Posterior cingulate gyrus (tissue), 11 donors: ENCODE measurements around the gene RPL18A.

Source experiments
- DNase-seq, 10 donors: peaks; one replicate each; pipeline versions ENCODE4 v3.0.0 to v3.0.0-alpha.2; 2020 to 2021; ENCODE audit warnings: mixed read lengths in 3 of 10
- intact Hi-C: fragments of 100-400 bp; cut with DNase I; formaldehyde crosslinking; loops from one replicate; pipeline ENCODE4 v1.15.1; 2023

Gene RPL18A

DNA sequence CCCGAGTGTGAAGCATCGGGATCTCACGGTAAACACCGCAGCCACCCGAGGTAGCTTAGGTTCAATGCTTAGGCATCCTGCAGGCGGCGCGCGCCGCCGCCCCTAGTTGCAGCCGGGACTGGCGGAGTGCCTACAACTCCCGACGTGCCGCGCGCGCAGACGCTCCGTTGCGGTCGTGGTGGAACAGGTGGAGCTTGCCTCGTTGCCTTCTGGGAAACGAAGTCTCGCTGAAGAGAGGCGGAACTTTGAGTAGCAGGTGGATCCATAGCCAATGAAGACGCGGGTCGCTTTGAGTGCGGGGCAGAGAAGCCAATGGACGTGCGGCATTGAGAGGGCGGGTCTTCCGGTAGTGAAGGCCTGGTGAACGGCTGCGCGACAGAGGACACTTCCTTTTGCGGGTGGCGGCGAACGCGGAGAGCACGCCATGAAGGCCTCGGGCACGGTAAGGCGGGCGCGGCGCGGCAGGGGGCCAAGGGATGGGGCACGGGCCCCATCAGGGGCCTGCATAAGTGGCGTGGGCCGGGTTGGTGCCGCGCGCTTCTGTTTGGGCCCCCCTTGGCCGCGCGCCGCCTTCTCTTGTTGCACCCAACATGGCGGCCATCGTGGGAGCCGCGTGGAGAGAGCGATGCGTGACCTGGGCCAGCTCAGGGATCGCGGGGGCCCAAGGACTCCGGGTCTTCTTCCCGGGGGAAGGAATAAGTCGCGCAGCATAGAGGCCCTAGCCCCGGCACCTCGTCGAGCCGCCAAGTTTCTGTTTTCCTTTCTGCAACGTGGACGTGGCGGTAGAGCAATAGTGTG lies at the start of gene RPL18A:
RPL18A (plus strand) TSS at position 378 of the 798 bp plus-strand sequence; CDS start at position 425, 47 bp downstream.
- intact Hi-C loops, result loop anchor here (1.0 to 10.0 kb wide), 4 partner anchors 73 to 405 kb away; no protein-coding TSS in a partner anchor
- DNase-seq, result peak; percentile 99 to 100 (median 100)

DNA sequence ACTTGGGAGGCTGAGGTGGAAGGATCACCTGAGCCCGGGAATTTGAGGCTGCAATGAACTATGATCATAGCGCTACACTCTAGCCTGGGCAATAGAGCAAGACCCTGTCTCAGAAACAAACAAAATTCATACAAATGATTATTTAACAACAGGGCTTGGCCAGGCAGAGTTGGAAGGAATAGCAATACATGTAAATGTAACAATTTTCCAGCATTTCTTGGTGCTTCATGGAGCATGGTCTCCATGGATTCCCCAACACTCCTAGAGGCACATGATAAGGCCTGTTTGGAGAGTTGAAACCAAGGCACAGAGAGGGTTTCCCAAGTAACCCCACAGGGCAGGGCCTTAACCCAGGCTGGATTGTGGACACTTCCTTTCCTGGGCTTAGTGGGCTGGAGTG lies 48.6 kb upstream of the RPL18A start:
- intact Hi-C loops, result no loop called here
- no peak for DNase-seq

- DNase-seq, result no peak
- intact Hi-C loops, result no loop called here
Observed at GRCh38 chr19:17811681-17812080, 48.0 kb upstream of the RPL18A start.

DNA sequence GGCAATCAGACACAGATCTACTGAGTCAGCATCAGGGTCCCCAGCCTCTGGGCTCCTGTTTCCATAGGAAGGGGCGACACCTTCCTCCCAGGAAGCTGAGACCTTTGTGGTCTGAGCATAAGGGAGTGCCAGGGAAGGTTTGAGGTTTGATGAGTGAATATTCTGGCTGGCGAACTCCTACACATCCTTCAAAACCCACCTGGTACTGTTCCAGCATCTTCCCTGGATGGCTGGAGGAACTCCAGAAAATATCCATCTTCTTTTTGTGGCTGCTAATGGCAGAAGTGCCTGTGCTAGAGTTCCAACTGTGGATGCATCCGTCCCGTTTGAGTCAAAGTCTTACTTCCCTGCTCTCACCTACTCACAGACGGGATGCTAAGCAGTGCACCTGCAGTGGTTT lies 47.6 kb upstream of the RPL18A start:
- intact Hi-C loops, result no loop called here
- no peak for DNase-seq

DNA sequence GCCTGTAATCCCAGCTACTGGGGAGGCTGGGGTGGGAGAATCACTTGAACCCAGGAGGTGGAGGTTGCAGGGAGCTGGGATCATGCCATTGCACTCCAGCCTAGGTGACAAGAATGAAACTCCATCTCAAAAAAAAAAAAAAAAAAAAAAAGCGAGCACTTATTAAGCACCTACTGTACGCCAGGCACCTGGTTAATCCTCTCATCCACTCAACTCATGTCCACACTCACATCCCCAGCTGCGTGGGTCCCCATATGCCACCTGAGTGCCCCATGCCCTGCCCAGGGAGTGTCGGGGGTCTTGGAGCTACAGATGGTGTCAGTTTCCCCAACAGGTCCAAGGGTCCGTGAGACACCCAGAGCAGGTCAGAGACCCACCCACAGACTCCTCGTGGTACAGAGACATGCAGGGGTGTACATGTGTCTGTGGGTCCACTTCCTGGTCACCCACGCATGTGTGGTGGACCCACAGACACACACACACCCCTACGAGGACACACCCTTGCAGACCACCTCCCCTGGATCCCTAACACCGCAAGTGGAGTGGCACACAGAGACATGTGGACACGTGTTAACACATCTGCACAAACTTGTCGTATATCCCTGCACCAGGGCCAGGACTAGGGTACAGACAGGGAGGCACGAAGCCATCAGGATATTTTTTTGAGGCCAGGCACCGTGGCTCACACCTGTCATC lies 41.9 kb upstream of the RPL18A start:
- DNase-seq, result no peak

GRCh38 chr19:17821190-17821589 lies 38.5 kb upstream of the RPL18A start, which contains the start of gene INSL3:
Gene INSL3, minus strand, starts transcription at chr19:17821519. Its CDS starts 13 bp downstream, at chr19:17821506.
- intact Hi-C loops, result no loop called here
- no peak for DNase-seq

More for the DNA sequence above, 41.9 kb upstream of the RPL18A start:
- intact Hi-C loops, result no loop called here

- no peak for DNase-seq
Observed at GRCh38 chr19:17824339-17824738, 35.4 kb upstream of the RPL18A start.

DNA sequence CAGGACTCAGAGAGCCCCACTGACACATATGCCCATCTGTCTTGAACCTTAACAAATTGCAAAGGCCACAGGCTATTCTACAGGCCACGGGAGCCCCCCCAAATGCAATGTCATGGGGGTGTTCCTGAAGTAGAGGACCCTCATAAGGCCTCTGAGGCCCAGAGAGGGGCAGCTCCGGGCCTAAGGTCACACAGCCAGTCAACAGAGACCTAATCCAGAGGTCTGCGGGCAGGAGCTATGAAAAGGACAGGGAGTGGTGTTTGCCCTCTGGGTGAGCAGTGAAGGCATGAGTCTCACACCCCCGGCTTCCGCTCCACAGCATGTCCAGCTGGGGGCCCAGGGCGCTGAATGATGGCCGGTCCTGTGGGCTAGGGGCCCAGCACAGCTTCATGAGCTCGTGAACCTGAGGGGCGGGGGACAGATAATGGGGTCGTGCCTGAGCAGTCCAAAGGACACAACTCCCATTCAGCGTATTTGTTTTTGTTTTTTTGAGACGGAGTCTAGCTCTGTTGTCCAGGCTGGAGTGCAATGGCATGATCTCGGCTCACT lies 33.1 kb upstream of the RPL18A start:
- no peak for DNase-seq
- intact Hi-C loops, result no loop called here

More at GRCh38 chr19:17824339-17824738, 35.4 kb upstream of the RPL18A start:
- intact Hi-C loops, result no loop called here

DNA sequence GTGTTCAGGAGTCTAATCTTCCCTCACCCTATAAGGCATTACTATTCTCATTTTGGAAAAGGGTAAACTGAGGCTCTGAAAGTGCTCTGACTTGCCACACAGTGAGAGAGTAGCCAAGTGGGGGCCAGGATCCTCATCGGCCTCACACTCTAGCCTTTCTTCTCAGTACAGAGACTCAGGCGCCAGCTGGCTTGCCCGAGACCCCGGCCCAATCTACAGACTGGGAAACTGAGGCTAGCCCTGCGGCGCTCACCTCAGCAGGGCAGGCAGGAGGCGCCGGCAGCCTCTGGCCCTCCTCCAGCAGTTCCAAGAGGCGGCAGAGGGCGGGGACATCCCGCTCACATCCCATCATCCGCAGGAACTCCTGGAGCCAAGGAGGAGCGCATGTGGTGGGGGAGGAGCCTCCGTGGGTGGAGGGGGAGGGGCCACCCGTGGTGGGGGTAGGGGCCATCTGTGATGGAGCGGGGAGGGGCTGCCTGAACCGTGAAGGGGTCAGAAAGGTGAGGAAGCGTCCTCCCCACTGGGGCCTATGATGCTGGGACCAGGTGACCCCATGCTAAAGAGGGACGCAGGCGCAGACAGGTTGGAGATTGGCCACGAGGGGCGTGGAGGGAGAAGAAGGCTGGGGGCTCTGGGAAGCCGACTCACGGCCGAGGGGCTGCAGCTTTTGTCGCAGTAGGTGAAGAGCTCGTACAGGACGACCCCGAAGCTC lies 29.7 kb upstream of the RPL18A start:
- intact Hi-C loops, result no loop called here
- DNase-seq, result peak in 7 of 10 donors; percentile 31 to 94 (median 52)

GRCh38 chr19:17830567-17831418 lies 28.9 kb upstream of the RPL18A start:
- intact Hi-C loops, result no loop called here
- DNase-seq, result peak; percentile 48 to 99 (median 89)

DNA sequence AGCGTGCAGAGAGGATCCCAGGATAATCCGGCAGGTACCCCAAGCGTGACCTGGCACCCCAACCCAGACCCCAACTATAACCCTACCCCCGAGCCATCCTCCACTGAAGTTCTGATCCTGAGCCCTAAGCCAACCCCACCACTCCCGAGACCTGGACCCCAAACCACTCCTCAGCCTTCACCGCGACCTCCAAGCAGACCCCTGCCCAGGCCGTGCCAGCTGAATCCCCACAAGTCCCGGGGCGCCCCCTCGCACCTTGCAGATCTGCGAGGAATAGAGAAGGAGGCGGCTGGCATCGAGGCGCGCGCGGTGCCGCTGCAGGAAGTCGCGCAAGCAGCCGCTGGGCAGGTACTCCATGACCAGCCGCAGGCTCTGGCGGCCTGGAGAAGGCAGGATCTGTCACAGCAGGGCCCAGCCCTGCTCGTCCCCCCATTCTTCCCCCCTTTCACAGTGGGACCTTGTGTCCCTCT lies 28.3 kb upstream of the RPL18A start:
- intact Hi-C loops, result no loop called here
- peak in 5 of 10 donors; percentile 11 to 88 (median 23) for DNase-seq

GRCh38 chr19:17832443-17833208 lies 27.1 kb upstream of the RPL18A start:
- intact Hi-C loops, result no loop called here
- DNase-seq, result no peak

- no peak for DNase-seq
- intact Hi-C loops, result no loop called here
Observed at GRCh38 chr19:17834350-17835181, 25.1 kb upstream of the RPL18A start.

DNA sequence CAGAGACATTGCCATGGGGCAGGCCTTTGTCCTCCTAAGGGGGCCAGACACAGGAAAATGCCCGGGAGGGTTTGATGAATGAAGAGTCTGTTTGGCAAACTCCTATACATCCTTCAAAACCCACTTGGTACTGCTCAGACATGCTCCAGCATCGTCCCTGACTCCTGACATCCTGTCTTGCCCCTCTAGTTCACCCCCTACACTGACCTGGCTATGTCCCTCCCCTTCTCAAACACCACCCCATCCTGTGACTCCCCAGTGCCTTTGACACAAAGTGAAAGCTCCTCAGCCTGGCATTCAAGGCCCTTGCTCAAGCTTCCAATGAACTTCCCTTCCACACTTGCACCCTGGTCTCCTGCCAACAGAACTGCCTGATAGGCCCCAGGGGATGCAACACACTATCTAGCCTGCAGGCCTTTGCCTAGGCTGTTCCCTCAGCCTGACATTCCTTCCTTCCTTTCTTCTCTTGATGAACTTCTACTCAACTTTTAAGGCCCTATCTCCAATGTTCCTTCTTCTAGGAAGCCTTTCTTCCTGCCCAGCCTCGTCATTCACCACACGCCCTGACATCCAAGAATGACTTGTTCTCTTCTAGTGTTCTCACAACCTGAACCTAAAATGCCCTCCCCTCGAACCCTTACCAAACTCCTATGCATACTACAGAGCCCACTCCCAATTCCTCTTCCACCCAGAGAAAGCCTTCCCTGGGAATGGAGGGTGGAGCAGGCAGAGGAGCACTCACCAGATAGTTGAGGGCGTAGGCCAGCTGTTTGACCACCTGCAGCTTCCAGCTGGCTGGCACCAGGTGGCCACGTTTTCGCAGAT lies 24.3 kb upstream of the RPL18A start:
- no peak for DNase-seq
- intact Hi-C loops, result no loop called here

DNA sequence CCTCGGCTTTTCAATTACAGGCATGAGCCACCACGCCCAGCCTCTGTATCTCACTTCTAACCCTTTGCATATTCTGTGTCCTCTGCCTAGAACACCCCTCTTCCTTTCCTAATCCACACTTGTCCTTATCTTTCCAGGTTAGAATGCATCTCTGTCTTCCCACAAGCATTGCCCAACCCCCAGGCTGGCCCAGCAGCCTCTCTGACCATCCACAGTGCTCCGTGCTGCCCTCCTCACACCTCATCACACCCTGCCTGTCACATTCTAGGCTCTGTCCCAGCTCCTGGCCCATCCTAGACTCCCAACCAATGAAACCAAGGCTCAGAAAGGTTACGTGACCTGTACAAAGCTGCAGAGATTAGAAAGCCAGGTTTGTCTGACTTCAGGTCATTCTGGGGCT lies 23.2 kb upstream of the RPL18A start:
- intact Hi-C loops, result no loop called here
- DNase-seq, result no peak

DNA sequence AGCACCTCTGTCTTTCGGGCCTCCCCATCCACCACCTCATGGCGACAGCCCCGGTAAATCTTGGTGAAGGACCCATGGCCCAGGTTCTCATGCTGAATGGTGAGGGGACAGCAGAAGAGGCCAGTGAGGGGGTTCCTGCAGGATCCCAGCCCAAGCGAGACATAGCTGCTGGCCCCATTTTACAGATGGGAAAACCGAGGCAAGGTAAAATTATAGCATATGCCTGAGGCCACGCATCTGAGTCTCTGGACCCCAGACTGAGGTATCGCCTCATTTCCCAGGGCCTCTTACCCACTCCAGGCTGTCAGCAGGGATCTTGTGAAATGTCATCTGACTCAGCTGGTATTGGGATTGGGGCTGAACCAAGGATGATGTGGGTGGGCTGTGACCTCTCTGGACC lies 21.7 kb upstream of the RPL18A start:
- intact Hi-C loops, result no loop called here

GRCh38 chr19:17840019-17840418 lies 19.7 kb upstream of the RPL18A start:
- intact Hi-C loops, result no loop called here
- no peak for DNase-seq

More for the DNA sequence above, 21.7 kb upstream of the RPL18A start:
- no peak for DNase-seq
